Stomach (tissue), 4 donors: ENCODE results near the gene LIN52.

Source experiments
- POLR2A ChIP-seq, 4 donors: fragments of 450-650 bp; IDR thresholded peaks; one replicate each; pipeline ENCODE4 v1.6.1; 2016; ENCODE audit warnings: antibody characterized with exemption in 4 of 4, control low read depth in 2 of 4, mild to moderate bottlenecking in 1 of 4, moderate library complexity in 1 of 4
- TF ChIP-seq, protein P1 (sequence below), 7 experiments: fragments of 450-650 bp in 4 of 7; fragments of 200-600 bp in 3 of 7; sonication (generic) in 3 of 7; IDR thresholded peaks; one replicate each; pipeline ENCODE4 v1.5.1; 2016 to 2019; ENCODE audit warnings: antibody characterized with exemption in 7 of 7, control low read depth in 2 of 7, mild to moderate bottlenecking in 1 of 7

- TF ChIP-seq, protein P1, sequence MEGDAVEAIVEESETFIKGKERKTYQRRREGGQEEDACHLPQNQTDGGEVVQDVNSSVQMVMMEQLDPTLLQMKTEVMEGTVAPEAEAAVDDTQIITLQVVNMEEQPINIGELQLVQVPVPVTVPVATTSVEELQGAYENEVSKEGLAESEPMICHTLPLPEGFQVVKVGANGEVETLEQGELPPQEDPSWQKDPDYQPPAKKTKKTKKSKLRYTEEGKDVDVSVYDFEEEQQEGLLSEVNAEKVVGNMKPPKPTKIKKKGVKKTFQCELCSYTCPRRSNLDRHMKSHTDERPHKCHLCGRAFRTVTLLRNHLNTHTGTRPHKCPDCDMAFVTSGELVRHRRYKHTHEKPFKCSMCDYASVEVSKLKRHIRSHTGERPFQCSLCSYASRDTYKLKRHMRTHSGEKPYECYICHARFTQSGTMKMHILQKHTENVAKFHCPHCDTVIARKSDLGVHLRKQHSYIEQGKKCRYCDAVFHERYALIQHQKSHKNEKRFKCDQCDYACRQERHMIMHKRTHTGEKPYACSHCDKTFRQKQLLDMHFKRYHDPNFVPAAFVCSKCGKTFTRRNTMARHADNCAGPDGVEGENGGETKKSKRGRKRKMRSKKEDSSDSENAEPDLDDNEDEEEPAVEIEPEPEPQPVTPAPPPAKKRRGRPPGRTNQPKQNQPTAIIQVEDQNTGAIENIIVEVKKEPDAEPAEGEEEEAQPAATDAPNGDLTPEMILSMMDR (IDR thresholded peaks at IDR 0.05) = no peak
- TF ChIP-seq POLR2A (IDR thresholded peaks at IDR 0.05) = no peak
Observed at GRCh38 chr14:74242021-74242779, 157.4 kb downstream of the LIN52 start.
